ENCODE results near the gene GKAP1. TPM values are rescaled to one million over a fixed set of nuclear protein-coding genes. Genes with fewer than 3 reads are reported as not detected.

The GKAP1 gene
- polyA plus RNA-seq, 2 of the 4 experiments (the other 2 are of a cell fraction) = 6.5 to 16.1 TPM

DNA sequence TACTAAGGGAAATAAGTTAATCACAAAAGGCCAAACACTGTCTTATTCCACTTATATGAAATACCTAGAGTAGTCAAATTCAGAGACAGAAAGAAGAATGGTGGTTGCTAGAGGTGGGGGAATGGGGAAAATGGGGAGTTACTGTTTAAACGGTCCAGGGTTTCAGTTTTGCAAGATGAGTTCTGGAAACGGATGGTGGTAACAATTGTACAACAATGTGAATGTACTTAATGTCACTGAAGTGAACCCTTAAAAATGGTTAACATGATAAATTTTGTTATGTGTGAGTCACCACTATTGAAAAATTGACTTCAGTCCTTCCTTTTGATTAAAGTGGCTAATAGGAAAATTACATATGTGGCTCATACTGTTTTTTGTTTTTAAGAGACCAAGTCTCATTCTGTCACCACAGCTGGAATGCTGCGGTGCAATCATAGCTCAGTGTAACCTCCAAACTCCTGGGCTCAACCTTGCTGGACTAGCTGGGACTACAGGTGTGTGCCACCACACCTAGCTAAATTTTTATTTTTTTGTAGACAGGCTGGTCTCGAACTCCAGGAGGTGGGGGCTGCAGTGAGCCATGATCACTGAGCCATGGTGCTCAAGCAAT, 118.5 kb downstream of the GKAP1 start:
- POLR2A ChIA-PET = interaction anchor here (0.7 kb wide), 1 partner anchor 9 kb away, joined by 3 read pairs; the partner anchor contains the start of gene UBQLN1
- Histone ChIP-seq H3K4me2 (no peak overlapping the region), H3K4me1 (peaks cover 24% of the 10 kb centered on the region; the same call in 2 of the 3 replicates), H3K9me3 (no peaks in the 10 kb centered on the region), H3K27ac (no peak overlapping the region), H3K4me3 (no peak overlapping the region)
- DNase-seq (ENCODE audit: low read depth in 1 of 2, low spot score in 1 of 2) (no peak), FAIRE-seq (no peak), ATAC-seq (no peak)
- TF ChIP-seq FOSB (CRISPR knock-in tag; IDR thresholded peaks at IDR 0.05) (no peak), ELK1 (IDR thresholded peaks at IDR 0.05; ENCODE audit: low read depth, low read length) (no peak), FOSL2 (IDR thresholded peaks at IDR 0.05) (no peak), FOSL2 (CRISPR knock-in tag; IDR thresholded peaks at IDR 0.05) (peak; percentile 27), JUN (IDR thresholded peaks at IDR 0.05) (no peak)
- CTCF ChIA-PET = interaction anchor here (1.0 kb wide), 1 partner anchor 49 kb away, joined by 3 read pairs; no protein-coding TSS in a partner anchor
- WGBS (ENCODE audit: missing lambda C conversion rate) = 83% methylated on average over 4 of the region's 4 CpGs

DNA sequence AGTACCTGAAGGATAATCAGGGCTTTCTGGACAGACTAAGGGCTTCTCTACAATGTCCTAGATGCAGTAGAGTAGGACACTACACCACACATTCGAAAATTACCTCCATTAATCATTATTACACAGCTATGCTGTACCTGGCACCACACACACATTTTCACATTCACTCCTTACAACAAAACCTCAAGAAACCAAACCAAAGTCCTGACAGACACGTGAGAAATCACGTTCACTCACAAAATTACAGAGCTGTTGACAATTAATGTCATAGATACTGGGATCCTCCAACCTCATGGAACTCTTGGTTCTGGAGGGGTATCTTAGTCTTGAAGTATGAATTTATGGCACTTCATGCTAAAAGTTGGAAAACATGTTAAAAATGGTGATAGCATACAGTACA, 126.1 kb downstream of the GKAP1 start:
- no peak overlapping the region for H3K27ac ChIP-seq
- WGBS (ENCODE audit: missing lambda C conversion rate) = 80% methylated on average over 3 of the region's 3 CpGs
- no peak for ATAC-seq
- H3K4me1 ChIP-seq = 0 out of 3 replicates have a peak, but pooled peaks cover 8% of the 10 kb centered on the region
- ChIA-PET CTCF (no interaction called here), POLR2A (no interaction called here)
- no peak for DNase-seq (ENCODE audit: low read depth in 1 of 2, low spot score in 1 of 2)
- H3K9me3 ChIP-seq = no peaks in the 10 kb centered on the region
- no peak for FAIRE-seq
- TF ChIP-seq MAZ (IDR thresholded peaks at IDR 0.05; ENCODE audit: borderline replicate concordance, low read depth, low read length) (no peak), NR3C1 (IDR thresholded peaks at IDR 0.05) (no peak), EHMT2 (IDR thresholded peaks at IDR 0.05; ENCODE audit: low read depth) (no peak), JUNB (IDR thresholded peaks at IDR 0.05) (no peak)
- TF ChIP-seq, protein P1, sequence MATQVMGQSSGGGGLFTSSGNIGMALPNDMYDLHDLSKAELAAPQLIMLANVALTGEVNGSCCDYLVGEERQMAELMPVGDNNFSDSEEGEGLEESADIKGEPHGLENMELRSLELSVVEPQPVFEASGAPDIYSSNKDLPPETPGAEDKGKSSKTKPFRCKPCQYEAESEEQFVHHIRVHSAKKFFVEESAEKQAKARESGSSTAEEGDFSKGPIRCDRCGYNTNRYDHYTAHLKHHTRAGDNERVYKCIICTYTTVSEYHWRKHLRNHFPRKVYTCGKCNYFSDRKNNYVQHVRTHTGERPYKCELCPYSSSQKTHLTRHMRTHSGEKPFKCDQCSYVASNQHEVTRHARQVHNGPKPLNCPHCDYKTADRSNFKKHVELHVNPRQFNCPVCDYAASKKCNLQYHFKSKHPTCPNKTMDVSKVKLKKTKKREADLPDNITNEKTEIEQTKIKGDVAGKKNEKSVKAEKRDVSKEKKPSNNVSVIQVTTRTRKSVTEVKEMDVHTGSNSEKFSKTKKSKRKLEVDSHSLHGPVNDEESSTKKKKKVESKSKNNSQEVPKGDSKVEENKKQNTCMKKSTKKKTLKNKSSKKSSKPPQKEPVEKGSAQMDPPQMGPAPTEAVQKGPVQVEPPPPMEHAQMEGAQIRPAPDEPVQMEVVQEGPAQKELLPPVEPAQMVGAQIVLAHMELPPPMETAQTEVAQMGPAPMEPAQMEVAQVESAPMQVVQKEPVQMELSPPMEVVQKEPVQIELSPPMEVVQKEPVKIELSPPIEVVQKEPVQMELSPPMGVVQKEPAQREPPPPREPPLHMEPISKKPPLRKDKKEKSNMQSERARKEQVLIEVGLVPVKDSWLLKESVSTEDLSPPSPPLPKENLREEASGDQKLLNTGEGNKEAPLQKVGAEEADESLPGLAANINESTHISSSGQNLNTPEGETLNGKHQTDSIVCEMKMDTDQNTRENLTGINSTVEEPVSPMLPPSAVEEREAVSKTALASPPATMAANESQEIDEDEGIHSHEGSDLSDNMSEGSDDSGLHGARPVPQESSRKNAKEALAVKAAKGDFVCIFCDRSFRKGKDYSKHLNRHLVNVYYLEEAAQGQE (IDR thresholded peaks at IDR 0.05) = no peak
- TF ChIP-seq, protein P2, sequence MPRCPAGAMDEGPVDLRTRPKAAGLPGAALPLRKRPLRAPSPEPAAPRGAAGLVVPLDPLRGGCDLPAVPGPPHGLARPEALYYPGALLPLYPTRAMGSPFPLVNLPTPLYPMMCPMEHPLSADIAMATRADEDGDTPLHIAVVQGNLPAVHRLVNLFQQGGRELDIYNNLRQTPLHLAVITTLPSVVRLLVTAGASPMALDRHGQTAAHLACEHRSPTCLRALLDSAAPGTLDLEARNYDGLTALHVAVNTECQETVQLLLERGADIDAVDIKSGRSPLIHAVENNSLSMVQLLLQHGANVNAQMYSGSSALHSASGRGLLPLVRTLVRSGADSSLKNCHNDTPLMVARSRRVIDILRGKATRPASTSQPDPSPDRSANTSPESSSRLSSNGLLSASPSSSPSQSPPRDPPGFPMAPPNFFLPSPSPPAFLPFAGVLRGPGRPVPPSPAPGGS (IDR thresholded peaks at IDR 0.05) = no peak
- H3K4me2 ChIP-seq = no peak overlapping the region
- no peak overlapping the region for H3K4me3 ChIP-seq

Other genes starting within 250 kb of the GKAP1 start
- gene IDNK, start 194.6 kb downstream of the GKAP1 start, polyA plus RNA-seq (2011; rRNA removed) = 13.4 and 16.2 TPM in 2 replicates
- 9.4 to 12.5 TPM (median 10.9 TPM) in 3 replicates for gene IDNK, start 194.6 kb downstream of the GKAP1 start, polyA plus RNA-seq (2017; fragmentation: RNase III; extraction: RNeasy Plus Mini Kit Qiagen cat#74134 plus additional on column Dnase treatment)
- 187 and 220 TPM in 2 replicates for gene UBQLN1, start 109.8 kb downstream of the GKAP1 start, polyA plus RNA-seq (2011; rRNA removed)
- gene UBQLN1, start 109.8 kb downstream of the GKAP1 start, polyA plus RNA-seq (2017; fragmentation: RNase III; extraction: RNeasy Plus Mini Kit Qiagen cat#74134 plus additional on column Dnase treatment) = 87.5 to 93.5 TPM (median 90.0 TPM) in 3 replicates
- 4.1 and 6.0 TPM in 2 replicates for gene KIF27, start 103.7 kb upstream of the GKAP1 start, polyA plus RNA-seq (2011; rRNA removed)
- 2.0 to 2.4 TPM (median 2.2 TPM) in 3 replicates for gene KIF27, start 103.7 kb upstream of the GKAP1 start, polyA plus RNA-seq (2017; fragmentation: RNase III; extraction: RNeasy Plus Mini Kit Qiagen cat#74134 plus additional on column Dnase treatment)
- gene HNRNPK, start 162.4 kb upstream of the GKAP1 start, polyA plus RNA-seq (2011; rRNA removed) = 603 and 699 TPM in 2 replicates
- gene HNRNPK, start 162.4 kb upstream of the GKAP1 start, polyA plus RNA-seq (2017; fragmentation: RNase III; extraction: RNeasy Plus Mini Kit Qiagen cat#74134 plus additional on column Dnase treatment) = 682 to 695 TPM (median 682 TPM) in 3 replicates
- 7.4 and 14.0 TPM in 2 replicates for gene RMI1, start 163.0 kb upstream of the GKAP1 start, polyA plus RNA-seq (2011; rRNA removed)
- gene RMI1, start 163.0 kb upstream of the GKAP1 start, polyA plus RNA-seq (2017; fragmentation: RNase III; extraction: RNeasy Plus Mini Kit Qiagen cat#74134 plus additional on column Dnase treatment) = 15.2 to 17.1 TPM (median 17.0 TPM) in 3 replicates

All from A549 (cell line).